Liver (tissue), 3 donors: ENCODE measurements around the gene DSCAM.

Experiments used
- RXRA ChIP-seq, 2 donors: IDR thresholded peaks; 2 replicates each; pipeline ENCODE4 v1.6.1; 2017 to 2018; ENCODE audit warnings: antibody characterized with exemption in 2 of 2, mild to moderate bottlenecking in 1 of 2
- SP1 ChIP-seq: IDR thresholded peaks from 2 replicates; pipeline ENCODE4 v1.6.1; 2018; ENCODE audit warnings: antibody characterized with exemption, mild to moderate bottlenecking
- TF ChIP-seq, protein P1 (sequence below): IDR thresholded peaks from 2 replicates; pipeline ENCODE4 v1.6.1; 2016; ENCODE audit warnings: antibody characterized with exemption
- TF ChIP-seq, protein P2 (sequence below): fragments of 150-350 bp; IDR thresholded peaks from 2 replicates; pipeline ENCODE4 v1.5.1; 2017; ENCODE audit warnings: improper control_type of control experiment, low read depth, low read length; ENCODE audit not compliant: missing input control
- donor health status: healthy.
- donor health status: healthy.

DNA sequence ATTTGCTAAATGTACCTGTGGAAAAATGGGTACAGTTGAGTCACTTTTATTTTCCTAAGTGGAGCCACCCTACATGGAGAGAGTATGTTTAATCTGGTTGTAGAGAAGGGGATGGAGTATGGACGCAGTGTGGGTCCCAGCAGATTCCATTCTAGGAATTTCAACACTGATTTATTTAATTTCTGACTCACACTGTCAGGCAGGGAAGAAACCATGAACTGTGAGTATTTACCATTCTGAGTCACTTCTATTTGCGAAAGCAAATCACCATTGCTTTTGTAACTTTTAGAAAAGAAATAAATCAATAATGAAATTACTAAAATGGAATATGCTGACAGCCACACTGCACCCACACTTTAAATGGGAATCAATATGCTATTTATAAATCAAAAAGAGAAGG, 339.0 kb downstream of the DSCAM start:
- TF ChIP-seq RXRA (IDR thresholded peaks at IDR 0.05) (peak in 1 of 2 donors; percentile 37), SP1 (no peak)
- TF ChIP-seq, protein P1, sequence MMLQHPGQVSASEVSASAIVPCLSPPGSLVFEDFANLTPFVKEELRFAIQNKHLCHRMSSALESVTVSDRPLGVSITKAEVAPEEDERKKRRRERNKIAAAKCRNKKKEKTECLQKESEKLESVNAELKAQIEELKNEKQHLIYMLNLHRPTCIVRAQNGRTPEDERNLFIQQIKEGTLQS: peak; percentile 85
- TF ChIP-seq, protein P2, sequence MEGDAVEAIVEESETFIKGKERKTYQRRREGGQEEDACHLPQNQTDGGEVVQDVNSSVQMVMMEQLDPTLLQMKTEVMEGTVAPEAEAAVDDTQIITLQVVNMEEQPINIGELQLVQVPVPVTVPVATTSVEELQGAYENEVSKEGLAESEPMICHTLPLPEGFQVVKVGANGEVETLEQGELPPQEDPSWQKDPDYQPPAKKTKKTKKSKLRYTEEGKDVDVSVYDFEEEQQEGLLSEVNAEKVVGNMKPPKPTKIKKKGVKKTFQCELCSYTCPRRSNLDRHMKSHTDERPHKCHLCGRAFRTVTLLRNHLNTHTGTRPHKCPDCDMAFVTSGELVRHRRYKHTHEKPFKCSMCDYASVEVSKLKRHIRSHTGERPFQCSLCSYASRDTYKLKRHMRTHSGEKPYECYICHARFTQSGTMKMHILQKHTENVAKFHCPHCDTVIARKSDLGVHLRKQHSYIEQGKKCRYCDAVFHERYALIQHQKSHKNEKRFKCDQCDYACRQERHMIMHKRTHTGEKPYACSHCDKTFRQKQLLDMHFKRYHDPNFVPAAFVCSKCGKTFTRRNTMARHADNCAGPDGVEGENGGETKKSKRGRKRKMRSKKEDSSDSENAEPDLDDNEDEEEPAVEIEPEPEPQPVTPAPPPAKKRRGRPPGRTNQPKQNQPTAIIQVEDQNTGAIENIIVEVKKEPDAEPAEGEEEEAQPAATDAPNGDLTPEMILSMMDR: no peak
